Activated T-helper 2 cell treated with anti-CD3 and anti-CD28 coated beads, Interferon-gamma antibody, Interleukin-2, Interleukin-4, amounts not matched to agents 10 μg/mL and 5 μg/mL and 100 μg/mL, durations not matched to agents 14 hours and 24 hours and 36 hours (primary cell): ENCODE results near the gene ADD3. TPM values are rescaled to one million over a fixed set of nuclear protein-coding genes. Genes with fewer than 3 reads are reported as not detected.

Experiments used
- DNase-seq: peaks from one replicate; pipeline ENCODE4 v3.0.0; 2021; ENCODE audit warnings: low spot score
- H3K27ac Mint-ChIP-seq: one replicate; pipeline ENCODE4 v1.8.0; 2021; ENCODE audit warnings: mixed read lengths
- H3K27me3 Mint-ChIP-seq: one replicate; pipeline ENCODE4 v1.8.0; 2021; ENCODE audit warnings: low read depth, mixed read lengths
- H3K36me3 Mint-ChIP-seq: one replicate; pipeline ENCODE4 v1.8.0; 2021; ENCODE audit warnings: low read depth, mixed read lengths
- H3K4me1 Mint-ChIP-seq: one replicate; pipeline ENCODE4 v1.8.0; 2021; ENCODE audit warnings: low read depth, mixed read lengths
- H3K4me3 Mint-ChIP-seq: one replicate; pipeline ENCODE4 v1.8.0; 2021; ENCODE audit warnings: low read depth, mild to moderate bottlenecking, moderate library complexity, mixed read lengths
- H3K9me3 Mint-ChIP-seq: one replicate; pipeline ENCODE4 v1.8.0; 2021; ENCODE audit warnings: mixed read lengths
- intact Hi-C: fragments of 100-400 bp; cut with micrococcal nuclease; formaldehyde crosslinking; loops from one replicate; pipeline ENCODE4 v1.15.1; 2023
- total RNA-seq: library from RNA; stranded (reverse); gene quantifications from 2 replicates; pipeline ENCODE4 v1.2.3, GENCODE V29; 2022

Gene ADD3
- total RNA-seq, 1 donor from 2014 or later, result 47.4 TPM

DNA sequence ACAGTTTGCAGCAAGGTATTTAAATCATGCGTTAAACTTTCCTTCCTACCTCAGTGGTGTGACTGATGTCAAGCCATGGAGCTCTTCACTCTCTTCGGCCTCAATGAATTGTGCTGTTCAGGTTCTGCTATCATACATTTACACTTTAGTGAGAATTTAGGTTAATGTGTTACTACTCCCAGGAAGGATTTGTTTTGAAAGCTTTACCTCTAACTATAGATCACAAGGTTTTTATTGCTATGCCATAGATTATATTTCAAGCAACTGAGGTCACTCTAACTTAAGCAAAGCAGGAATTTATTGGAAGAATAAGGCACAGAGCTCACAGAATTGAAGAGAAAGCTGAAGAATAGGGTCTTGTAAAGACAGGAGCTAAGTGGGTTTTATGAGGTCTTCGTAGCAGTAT is 11.0 kb upstream of the ADD3 start:
- Mint-ChIP-seq H3K9me3 (no peaks in the 10 kb centered on the region), H3K27me3 (peaks cover 15% of the 10 kb centered on the region), H3K4me1 (peaks cover 9% of the 10 kb centered on the region), H3K4me3 (no peak overlapping the region), H3K36me3 (no peaks in the 10 kb centered on the region), H3K27ac (no peak overlapping the region)
- intact Hi-C loops, result no loop called here
- no peak for DNase-seq

DNA sequence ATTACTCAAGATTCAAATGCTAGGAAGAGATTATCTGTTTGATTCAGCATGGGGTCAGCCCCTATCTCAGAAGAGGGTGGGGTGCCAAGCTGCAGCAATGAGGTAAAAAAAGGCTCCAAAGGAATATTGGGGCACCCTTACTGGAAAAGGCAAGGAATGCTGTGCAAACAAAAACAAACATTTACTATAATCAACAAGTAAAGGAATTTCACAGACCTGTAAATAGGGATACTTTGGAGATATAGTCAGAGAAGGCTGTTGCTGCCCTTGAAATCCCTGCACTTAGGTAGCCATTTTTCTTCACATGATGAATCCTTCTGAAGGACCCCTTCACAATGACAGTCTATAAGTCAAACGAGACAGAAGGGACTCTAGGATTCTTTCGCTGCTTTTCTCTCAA is 10.6 kb upstream of the ADD3 start:
- intact Hi-C loops, result no loop called here

DNA sequence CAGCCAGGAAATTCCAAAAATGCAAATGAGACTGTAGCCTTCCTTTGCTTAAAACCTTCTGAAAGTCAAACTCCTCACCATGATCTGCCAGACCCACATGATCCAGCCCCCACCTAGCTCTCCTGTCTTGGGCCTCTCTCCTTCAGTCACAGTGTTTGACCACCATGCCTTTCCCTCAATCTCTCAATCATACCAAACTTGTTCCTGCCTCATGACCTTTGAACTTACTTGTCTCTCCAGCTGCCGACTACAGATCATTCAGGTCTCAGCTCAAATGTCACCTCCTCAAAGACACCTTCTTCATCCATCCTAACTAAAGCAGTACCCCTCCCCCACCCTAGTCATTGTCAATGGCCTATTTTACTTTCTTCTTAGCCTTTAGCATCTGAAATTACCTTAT is 9.3 kb upstream of the ADD3 start:
- Mint-ChIP-seq H3K4me3 (no peak overlapping the region), H3K27ac (no peak overlapping the region), H3K36me3 (no peaks in the 10 kb centered on the region), H3K4me1 (peaks cover 10% of the 10 kb centered on the region), H3K27me3 (peaks cover 12% of the 10 kb centered on the region), H3K9me3 (no peaks in the 10 kb centered on the region)
- no peak for DNase-seq
- intact Hi-C loops, result no loop called here

More for the DNA sequence above, 10.6 kb upstream of the ADD3 start:
- peaks cover 9% of the 10 kb centered on the region for H3K4me1 Mint-ChIP-seq
- no peaks in the 10 kb centered on the region for H3K9me3 Mint-ChIP-seq
- DNase-seq, result no peak
- H3K27me3 Mint-ChIP-seq, result peaks cover 13% of the 10 kb centered on the region
- H3K4me3 Mint-ChIP-seq, result no peak overlapping the region
- no peaks in the 10 kb centered on the region for H3K36me3 Mint-ChIP-seq
- H3K27ac Mint-ChIP-seq, result no peak overlapping the region

DNA sequence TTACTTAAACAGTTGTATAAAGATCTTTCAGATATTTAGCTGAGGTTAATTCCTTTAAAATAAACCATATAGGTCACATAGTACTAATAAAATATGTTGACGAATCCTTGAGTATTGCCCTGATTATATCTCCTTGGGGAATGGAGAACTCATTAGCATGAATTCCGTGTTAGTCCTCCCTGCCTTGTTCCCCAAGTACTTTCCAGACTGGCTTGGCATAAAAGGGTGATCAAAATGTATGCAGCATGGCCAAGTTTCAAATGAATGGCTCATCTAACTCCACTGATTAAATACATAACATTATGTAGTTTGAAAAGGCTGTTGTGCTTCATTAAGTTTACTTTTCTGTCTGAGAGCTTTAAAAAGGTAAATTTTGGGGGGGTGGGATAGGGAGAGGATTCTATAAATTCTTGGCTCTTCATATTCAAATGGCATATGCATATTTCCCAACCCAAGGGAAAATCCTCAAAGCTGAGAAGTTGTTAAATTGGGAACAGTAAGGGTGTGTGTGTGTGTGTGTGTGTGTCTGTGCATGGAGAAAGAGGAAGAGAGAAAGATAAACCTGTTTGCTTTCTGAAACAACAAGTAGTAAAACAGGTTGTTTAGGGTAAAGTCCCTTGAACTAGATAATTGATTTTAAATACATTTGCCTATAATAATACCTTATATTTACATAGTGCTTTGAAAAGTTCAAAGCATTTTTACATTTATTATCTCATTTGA is 4.8 kb upstream of the ADD3 start:
- no peak overlapping the region for H3K27ac Mint-ChIP-seq
- no peaks in the 10 kb centered on the region for H3K9me3 Mint-ChIP-seq
- peaks cover 8% of the 10 kb centered on the region for H3K4me1 Mint-ChIP-seq
- no peaks in the 10 kb centered on the region for H3K36me3 Mint-ChIP-seq
- intact Hi-C loops, result no loop called here
- H3K27me3 Mint-ChIP-seq, result peaks cover 8% of the 10 kb centered on the region
- DNase-seq, result no peak
- H3K4me3 Mint-ChIP-seq, result no peak overlapping the region

DNA sequence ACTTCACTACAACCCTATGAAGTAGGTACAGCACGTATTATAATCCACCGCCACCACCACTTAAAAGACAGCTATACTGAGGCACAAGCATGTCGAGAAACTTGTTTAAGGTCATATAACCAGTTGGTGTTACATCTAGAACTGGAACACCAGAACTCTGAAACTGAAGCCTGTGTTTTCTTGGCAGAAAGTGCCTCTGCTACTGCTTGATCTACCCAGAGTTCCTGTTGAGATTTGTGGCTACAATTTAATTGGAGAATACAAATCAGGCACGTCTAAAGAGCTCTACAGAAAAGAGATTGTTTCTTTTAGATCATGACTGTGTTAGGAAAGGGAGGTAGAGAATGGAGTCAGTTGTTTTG is 4.3 kb upstream of the ADD3 start:
- H3K4me3 Mint-ChIP-seq, result no peak overlapping the region
- no peaks in the 10 kb centered on the region for H3K36me3 Mint-ChIP-seq
- no peaks in the 10 kb centered on the region for H3K9me3 Mint-ChIP-seq
- H3K27me3 Mint-ChIP-seq, result peaks cover 6% of the 10 kb centered on the region
- peaks cover 6% of the 10 kb centered on the region for H3K4me1 Mint-ChIP-seq
- H3K27ac Mint-ChIP-seq, result no peak overlapping the region
- intact Hi-C loops, result no loop called here
- DNase-seq, result no peak

DNA sequence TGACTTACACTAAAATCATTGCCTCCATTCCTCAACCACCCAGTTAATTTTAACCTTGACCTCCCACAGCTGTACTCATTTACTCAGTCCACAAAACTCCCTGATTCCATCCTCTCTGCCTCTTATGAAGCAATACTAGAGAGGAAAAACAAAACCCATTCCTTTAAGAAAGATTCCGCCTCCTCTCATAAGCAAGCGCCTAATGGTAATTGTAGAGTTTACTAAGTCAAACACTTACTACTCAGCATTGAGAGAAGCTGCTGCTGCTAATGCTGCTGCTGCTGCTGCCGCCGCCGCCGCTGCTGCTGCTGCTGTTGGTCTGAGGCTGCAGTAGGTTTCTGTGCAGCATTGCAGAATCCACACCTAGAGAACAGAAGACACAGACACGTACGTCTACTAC is 2.1 kb upstream of the ADD3 start:
- peaks cover 23% of the 10 kb centered on the region for H3K4me1 Mint-ChIP-seq
- no peaks in the 10 kb centered on the region for H3K36me3 Mint-ChIP-seq
- DNase-seq, result no peak

DNA sequence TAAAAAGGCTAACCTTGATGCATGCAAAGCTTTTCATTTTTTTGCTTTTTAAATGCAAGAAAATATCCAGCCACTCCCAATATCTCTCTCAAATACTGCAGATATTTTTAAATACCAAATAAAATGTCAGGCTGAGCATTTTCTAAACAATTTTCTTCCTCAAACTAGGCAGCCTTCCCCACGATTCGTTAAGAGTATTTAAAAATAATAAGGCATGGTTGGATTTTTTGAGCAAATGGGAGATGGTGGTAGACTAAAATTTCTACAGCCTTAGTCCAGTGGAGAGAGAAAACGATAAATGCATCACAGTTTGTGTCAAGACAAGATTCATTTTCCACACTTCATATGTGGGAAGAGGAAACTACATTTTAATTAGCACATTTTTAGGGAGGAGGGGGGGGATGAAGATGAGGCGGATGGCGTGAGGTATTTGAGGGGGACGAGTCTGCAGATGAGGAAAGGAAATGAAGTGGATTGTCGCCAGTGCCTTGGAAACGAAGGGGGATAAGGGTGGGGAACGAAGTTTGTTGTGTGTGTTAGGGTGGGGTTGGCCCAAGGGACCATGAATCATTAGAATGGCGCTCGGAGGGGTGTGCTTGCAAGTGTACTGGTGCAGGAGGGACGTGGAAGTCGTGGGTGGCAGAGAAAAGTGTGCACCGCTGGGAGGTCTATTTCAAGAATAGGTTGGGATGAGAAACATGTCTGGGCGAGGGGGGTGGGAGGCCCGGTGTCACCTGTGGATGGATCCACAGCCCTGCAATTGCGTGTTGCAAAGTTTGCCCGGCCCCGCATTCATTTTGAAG is 1.2 kb upstream of the ADD3 start:
- no peaks in the 10 kb centered on the region for H3K9me3 Mint-ChIP-seq
- peaks cover 28% of the 10 kb centered on the region for H3K4me1 Mint-ChIP-seq
- H3K27ac Mint-ChIP-seq, result peak overlapping the region; percentile 56
- peaks cover 4% of the 10 kb centered on the region for H3K27me3 Mint-ChIP-seq
- no peak for DNase-seq
- H3K4me3 Mint-ChIP-seq, result no peak overlapping the region
- intact Hi-C loops, result loop anchor here (2.0 to 5.0 kb wide), 4 partner anchors 131 to 912 kb away; partner anchors contain the start of genes BBIP1 and SHOC2
- H3K36me3 Mint-ChIP-seq, result no peaks in the 10 kb centered on the region

More for the DNA sequence above, 2.1 kb upstream of the ADD3 start:
- intact Hi-C loops, result loop anchor here (2.0 to 5.0 kb wide), 4 partner anchors 132 to 913 kb away; partner anchors contain the start of genes BBIP1 and SHOC2
- no peak overlapping the region for H3K4me3 Mint-ChIP-seq
- no peaks in the 10 kb centered on the region for H3K9me3 Mint-ChIP-seq
- no peak overlapping the region for H3K27ac Mint-ChIP-seq
- peaks cover 4% of the 10 kb centered on the region for H3K27me3 Mint-ChIP-seq

DNA sequence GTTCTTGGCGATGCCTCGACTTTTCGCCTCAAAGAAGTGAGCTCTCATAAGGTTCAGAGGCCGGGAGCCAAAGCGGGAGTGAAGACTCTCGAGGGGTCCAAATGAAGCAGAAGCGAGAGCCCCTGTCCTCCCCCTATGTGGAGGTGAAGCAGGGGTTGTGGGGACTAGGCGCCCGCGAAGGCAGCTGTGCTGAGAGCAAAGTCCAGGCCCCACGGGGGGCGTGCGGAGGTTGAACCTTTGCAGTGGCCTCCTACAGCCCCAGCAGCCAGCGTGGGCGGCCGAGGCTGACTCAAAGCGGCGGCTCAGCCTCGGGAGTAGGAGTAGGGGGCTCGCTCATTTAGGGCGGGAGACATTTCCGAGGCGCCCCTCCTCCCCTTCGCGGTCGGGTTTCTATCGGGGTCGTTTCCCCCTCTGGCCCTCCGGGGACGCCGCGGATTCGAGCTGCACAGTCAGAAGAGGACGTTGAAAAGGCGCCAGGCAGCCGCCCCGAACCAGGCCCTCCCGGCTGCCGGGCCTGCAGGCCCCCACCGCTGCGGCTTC is 553 bp upstream of the ADD3 start:
- H3K27ac Mint-ChIP-seq, result peak overlapping the region; percentile 56
- DNase-seq, result no peak
- no peaks in the 10 kb centered on the region for H3K36me3 Mint-ChIP-seq
- H3K27me3 Mint-ChIP-seq, result peaks cover 4% of the 10 kb centered on the region
- H3K9me3 Mint-ChIP-seq, result no peaks in the 10 kb centered on the region
- intact Hi-C loops, result loop anchor here (2.0 to 5.0 kb wide), 4 partner anchors 130 to 912 kb away; partner anchors contain the start of genes BBIP1 and SHOC2
- H3K4me1 Mint-ChIP-seq, result peaks cover 35% of the 10 kb centered on the region
- H3K4me3 Mint-ChIP-seq, result no peak overlapping the region

DNA sequence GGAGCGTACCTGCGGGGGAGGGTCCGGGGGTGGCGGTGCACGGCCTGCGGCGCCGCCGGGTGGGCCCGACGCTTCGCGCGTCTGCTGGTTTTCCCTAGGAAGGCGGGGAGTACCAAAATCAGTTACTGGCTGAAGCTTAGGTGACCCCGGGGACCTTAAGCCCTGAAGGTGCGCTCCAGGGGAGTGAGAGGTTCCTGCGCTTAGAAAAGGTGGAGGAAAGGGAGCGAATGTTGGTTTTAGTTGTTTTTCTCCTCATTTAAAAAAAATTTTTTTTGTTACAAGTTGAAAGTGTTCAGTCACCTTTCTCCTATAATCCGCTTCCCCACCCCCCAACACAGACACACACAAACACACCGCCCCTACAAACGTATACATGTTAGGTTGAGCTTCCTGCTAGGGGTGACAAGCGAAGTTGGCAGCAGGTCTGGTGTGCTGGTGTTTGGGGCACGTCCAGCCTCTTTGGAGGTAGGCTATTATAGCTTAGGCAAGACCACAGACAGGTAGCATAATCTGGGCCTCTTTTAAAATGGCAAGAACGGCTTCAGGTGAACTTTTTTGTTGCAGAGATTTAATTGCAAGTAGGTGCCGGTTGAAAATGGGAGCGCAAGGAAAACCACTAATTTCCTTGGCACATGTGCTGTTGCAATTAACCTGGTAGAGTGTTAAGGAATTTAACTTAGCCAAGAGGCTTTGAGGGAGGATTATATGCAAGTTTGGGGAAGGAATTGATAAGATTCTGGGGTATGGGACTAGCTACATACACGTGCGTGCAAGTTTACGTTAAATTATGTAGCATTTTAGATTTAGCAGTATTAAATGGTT is 945 bp downstream of the ADD3 start:
- no peaks in the 10 kb centered on the region for H3K9me3 Mint-ChIP-seq
- peaks cover 41% of the 10 kb centered on the region for H3K4me1 Mint-ChIP-seq
- H3K27ac Mint-ChIP-seq, result peak overlapping the region; percentile 89
- peaks cover 2% of the 10 kb centered on the region for H3K27me3 Mint-ChIP-seq
- peak overlapping the region; percentile 92 for H3K4me3 Mint-ChIP-seq
- no peaks in the 10 kb centered on the region for H3K36me3 Mint-ChIP-seq
- DNase-seq, result peak; percentile 33
- intact Hi-C loops, result loop anchor here (2.0 to 5.0 kb wide), 4 partner anchors 86 to 219 kb away; partner anchors contain the start of gene XPNPEP1

DNA sequence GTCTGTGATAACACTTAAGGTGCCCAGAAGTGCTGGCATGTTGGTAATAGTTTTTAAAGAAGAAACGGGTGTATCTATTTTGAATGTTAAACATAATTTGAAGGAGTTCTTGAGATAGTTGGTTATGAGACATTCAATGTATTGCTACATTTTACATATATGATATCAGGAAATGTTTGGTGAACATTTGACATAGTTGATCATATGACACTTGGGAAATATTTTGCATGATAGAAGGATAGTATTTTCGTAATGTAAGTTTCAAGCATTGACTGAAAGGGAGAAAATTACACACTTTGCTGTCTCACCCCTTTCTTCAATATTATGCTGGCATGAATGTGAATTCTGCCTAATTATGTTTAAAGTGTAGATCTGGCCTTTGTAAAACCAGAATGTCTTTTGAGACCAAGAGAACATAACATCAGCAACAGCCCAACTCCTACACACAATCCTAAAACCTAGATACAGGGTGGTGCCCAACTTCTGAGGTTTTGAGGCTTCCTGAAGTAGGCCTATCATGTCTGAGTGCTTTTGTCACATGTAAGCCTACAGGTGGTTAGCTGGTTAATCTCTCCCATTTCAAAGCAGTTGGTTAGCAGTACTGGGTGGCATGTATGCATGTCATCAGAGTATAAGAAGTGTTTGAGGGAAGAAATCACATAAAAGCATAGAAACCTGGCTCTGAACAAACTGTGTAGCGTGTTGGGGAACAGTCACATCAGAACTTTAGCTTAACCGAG is 2.1 kb downstream of the ADD3 start:
- DNase-seq, result peak; percentile 58
- Mint-ChIP-seq H3K4me1 (peaks cover 46% of the 10 kb centered on the region), H3K27ac (peak overlapping the region; percentile 89), H3K4me3 (peak overlapping the region; percentile 92), H3K9me3 (no peaks in the 10 kb centered on the region), H3K27me3 (no peaks in the 10 kb centered on the region), H3K36me3 (peaks cover 3% of the 10 kb centered on the region)
- intact Hi-C loops, result loop anchor here (1.0 to 5.0 kb wide), 8 partner anchors 48 to 217 kb away; partner anchors contain the start of gene XPNPEP1

DNA sequence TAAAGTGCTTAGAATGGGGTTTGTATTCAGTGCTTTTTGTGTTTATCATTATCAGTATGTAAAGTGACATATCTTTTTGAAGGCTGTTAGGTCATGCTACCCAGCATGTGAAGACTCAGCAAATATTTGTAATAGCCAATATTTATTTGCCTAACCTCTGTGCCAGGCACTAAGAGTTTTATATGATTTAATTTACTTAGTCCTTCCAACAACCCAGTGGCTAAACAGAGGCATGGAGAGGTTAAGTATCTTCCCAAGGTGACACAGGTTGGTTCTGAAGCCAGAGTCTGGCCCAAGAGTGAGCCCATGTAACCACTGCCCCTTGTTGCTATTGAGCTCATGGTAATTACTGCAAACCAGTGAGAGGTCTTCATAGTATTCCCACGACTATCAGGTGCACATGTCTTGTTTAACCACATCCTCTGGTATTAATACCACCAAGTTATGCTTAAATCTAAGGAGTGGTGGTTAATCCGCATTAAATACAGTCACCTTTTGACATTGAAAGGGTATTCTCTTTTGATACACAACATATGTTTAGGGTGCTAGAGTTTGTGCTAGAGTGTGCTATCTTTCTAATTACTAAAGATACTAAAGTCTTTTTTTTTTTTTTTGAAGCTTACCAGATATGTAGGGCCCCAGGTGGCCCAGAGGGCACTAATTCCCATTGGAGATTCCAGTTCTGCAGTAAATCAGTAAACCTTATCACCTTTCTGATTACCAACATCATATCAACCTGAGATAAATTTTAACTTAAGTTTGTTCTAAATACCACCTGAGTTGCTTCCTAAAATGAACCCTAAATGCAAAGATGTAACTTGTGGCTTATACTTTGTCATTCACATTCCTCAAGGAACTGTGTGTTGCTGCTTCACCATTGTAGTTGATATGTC is 2.9 kb downstream of the ADD3 start:
- DNase-seq, result no peak
- H3K9me3 Mint-ChIP-seq, result no peaks in the 10 kb centered on the region
- peaks cover 3% of the 10 kb centered on the region for H3K36me3 Mint-ChIP-seq
- intact Hi-C loops, result loop anchor here (1.0 to 2.0 kb wide), 4 partner anchors 48 to 126 kb away; no protein-coding TSS in a partner anchor
- peak overlapping the region; percentile 89 for H3K27ac Mint-ChIP-seq
- no peaks in the 10 kb centered on the region for H3K27me3 Mint-ChIP-seq
- H3K4me1 Mint-ChIP-seq, result peaks cover 49% of the 10 kb centered on the region
- peak overlapping the region; percentile 92 for H3K4me3 Mint-ChIP-seq
